HG02870 (cell line): ENCODE measurements around the gene ID3.

Experiments used
- ATAC-seq: cut with Tn5 transposase; IDR thresholded peaks from one replicate; pipeline ENCODE4 v1.9.1; 2021; ENCODE audit warnings: mild to moderate bottlenecking, moderate library complexity; ENCODE audit not compliant: unreplicated experiment

Gene ID3, protein sequence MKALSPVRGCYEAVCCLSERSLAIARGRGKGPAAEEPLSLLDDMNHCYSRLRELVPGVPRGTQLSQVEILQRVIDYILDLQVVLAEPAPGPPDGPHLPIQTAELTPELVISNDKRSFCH

DNA sequence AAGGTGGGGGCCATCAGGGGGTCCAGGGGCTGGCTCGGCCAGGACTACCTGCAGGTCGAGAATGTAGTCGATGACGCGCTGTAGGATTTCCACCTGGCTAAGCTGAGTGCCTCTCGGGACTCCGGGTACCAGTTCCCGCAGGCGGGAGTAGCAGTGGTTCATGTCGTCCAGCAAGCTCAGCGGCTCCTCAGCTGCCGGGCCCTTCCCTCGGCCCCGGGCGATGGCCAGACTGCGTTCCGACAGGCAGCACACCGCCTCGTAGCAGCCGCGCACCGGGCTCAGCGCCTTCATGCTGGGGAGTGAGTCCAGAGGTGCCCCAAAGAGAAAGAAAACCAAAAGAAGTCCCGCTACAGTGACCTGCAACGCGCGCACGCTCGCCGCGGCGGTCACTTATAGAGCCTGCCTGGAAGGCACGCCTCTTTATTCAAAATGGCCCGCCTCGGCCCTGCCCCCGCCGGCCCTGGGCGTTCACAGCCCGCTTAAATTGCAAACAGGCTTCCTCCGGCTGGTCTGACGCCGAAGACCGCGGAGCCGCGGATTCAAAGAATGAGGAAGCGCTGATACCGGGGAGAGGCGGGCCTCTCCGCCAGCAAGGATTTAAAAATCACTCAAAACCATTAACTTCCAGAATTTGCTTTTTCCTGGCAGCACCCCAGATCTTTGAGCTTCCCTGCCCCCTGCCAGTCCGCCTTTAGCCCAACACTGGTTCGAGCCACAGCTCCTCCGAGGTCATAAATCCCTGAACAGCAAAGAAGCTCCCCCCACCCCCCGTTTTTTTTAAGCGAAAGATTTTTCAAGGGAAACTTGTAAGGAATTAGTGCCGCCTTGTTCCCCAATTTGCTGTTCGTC is at the start of gene ID3:
TSS of gene ID3 (minus strand) at position 366 of the 849 bp plus-strand sequence. CDS start at position 291, 75 bp downstream.
- peak; percentile 64 for ATAC-seq

DNA sequence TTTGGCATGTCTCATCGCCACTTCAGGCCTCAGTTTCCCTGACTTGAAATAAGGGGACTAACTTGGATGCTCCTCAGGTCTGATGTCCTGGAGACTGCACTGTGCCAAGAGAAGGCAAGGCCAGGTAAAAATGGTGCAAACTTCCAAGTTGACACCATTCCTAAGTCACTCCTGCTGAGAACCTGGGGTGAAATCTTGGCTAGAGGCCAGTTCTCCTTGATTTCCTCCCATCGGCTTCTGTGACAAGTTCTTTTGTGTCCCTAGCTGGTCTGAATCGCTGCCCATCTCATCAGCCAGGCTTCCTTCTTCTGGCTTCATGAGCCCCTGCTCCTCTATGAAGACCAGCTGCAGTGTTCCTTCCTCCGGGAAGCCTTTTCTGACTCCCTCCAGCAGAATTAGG is 48.6 kb upstream of the ID3 start:
- ATAC-seq, result no peak

DNA sequence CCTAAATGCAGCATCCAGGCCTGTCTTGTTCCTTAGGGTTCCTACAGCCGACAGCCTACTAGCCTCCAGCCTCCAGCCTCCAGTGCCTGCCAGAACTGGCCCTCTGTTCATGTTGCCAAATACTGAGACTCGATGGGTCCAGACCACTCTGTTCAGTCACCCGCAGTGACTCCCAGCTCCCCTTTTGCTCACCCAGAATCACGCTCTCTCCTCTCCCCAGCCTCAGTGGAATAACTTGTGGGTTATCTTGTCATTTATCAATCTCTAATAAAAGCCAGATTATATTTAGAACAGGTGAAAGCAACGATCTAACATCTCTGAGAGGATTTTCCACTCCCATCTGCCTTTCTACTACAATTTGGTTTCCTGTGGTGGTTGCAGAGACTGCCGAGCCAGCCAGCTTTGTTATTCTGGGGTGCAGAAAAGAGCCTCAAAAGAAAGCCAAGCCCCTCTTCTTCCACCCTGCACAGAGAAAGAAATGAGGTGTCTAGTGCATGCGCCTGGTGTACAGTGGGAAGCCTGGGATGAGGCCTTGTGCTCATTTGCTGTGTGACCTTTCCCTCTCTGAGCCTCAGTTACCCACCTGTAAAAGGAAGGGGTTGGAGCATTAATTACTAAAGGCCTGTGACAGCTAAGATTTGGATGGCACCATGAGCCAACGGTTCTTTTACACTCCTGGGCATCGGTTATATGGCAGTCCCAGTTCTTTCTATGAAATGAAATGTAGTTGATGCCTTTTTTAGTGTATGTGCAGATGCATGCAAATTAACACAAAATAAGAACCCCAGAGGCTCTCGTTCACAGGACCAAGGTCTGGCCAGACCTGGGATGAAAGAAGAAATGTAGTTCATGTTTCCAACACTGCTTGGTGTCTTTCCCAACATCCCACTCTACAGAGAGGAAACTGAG is 42.9 kb upstream of the ID3 start:
- ATAC-seq, result no peak

DNA sequence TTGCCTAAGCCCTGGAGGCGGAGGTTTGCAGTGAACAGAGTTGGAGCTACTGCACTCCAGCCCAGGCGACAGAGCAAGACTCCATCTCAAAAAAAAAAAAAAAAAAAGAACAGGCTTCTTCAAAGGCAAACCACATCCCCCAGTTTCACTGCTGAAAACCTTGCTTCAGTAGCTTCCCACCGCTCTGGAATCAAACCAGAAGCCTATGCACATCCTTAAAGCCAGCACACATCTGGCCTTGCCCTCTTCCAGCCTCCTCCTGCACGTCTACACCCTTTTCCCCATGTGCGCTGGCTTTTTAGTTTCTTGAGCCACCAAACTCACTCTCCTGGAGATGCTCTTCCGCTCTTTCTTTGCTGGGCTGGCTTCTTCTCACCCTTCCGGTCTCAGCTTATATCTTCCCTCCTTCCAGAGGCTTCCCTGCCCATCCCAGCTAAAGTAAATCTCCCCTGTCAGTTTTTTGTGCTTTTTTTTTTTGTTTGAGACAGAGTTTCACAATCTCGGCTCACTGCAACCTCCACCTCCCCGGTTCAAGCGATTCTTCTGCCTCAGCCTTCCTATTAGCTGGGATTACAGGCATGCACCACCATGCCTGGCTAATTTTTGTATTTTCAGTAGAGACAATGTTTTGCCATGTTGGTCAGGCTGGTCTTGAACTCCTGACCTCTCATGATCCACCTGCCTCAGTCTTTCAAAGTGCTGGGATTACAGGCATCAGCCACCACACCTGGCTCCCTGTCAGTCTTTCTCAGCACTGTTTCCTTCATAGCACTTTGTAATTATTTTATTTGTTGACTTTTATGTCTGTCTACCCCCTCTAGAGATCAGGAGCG is 42.0 kb upstream of the ID3 start:
- no peak for ATAC-seq

DNA sequence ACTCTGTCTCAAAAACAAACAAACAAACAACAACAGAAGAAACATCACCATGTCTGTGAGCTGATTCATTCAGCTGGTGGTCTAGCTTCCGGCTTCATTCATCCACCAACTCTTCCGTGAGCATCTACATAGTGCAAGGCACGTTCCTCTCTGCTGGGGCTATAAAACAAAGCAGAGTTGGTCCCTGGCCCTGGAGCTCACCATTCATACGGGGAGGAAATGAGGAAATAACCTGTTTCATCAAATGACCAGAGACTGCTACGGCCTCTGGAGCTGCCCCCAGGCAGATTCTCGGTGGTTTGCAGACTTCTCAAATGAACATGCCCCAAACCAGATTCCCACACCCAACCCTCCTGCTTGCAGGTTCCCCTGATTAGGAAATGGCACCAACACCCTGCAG is 41.0 kb upstream of the ID3 start:
- no peak for ATAC-seq

DNA sequence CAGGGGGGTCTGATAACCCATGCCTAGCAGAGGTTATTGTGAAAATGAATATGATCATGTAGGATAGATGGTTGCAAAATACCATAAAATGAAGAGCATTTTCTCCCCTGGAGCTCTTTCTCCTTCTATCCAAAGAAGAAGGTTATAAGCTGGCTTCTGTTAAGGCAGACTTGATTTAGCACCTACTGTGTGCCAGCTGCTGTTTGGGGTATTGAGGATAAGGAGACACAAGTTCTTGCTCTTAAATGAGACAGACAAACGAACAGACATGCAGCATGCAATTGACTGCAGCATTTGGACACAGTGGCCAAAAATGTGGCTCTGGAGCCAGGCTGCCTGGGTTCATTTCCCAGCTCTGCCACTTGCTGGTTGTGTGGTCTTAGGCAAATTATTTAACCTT is 39.8 kb upstream of the ID3 start:
- no peak for ATAC-seq

DNA sequence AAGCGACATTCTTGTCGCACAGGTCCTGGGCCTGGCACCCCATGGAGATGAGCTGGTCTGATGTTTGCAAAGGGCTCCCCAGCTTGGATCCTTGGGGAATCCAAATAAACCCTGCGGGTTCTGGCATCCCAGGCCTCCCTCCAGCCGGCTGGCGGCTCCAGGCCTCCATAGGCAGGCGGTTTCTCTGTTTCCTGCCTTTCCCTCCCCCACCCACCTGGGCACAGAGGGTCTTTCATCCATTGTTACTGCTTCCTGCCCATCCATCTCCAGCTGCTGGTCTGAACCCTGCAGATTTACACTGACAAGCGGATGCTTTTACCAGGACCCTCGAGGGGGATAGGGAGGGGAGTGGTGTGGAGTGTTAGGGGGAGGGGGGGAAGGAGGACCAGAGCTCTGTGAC is 39.1 kb upstream of the ID3 start:
- no peak for ATAC-seq

DNA sequence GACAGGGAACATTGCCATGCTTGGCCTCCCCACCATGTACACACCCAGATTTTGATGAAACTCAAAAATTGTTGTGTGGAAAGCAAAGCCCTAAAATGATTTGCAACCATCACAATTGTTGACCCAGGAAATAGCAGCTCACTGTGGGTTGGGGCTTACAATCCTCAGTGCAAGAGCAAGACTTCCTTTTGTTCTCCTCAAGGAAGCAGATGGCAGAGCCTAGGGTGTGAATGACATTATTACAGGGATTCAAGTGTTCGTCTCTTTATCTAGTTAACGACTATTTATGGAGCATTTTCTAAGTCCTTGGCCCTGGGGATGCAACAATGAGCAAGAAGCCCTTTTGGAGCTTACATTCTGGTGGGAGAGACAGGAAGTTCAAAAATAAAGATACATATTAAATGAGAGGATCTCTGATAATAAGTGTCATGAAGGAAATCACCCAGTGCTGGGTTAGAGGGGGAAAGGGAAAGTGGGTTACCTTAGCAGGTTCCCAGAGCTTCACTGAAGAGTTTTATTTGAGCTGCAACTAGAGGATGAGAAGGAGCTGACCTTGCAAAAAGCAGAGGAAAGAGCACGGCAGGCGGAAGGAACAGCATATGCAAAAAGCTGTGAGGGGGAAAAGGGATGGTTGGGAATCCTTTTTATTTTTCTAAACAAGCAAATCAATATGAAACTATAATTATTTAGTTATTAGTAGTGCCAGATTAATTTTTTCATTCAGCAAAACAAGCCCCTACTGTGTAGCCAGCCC is 38.5 kb upstream of the ID3 start:
- ATAC-seq, result no peak

DNA sequence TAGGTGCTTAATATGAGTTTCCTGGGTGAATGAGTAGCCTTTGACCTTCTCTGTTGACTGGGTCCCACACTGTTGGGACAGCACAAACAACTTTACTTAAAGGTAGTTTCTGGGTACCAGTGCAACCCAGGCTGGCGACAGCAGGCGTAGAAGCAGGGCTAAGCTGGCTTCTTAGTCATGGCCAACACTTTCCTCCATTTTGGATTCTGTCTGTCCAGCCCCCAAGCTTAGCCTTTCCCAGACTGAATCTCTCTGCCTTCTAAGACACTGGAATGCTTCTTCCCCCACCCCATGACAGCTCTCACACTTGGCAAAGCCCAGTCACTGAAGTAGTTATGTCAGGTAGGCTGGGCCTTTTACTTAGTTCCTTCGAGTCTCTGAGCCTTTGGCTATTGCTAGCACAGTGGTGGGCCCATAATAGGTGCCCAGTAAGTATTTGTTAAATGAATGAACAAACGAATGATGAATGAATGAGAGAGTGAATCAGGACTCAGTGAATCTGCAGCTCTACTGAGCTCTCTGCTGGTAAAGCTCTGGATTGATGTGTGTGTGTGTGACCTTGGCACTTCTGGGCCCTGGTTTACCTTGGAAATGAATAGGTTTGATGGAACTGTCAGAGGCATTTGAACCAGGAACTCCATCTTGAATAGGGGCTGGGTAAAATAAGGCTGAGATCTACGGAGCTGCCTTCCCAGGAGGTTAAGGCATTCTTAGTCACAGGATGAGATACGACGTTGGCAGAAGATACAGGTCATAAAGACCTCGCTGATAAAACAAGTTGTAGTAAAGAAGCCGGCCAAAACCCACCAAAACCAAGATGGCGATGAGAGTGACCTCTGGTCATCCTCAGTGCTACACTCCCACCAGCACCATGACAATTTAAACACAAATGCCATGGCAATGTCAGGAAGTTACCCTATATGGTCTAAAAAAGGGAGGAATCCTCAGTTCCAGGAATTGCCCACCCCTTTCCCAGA is 37.4 kb upstream of the ID3 start:
- no peak for ATAC-seq

DNA sequence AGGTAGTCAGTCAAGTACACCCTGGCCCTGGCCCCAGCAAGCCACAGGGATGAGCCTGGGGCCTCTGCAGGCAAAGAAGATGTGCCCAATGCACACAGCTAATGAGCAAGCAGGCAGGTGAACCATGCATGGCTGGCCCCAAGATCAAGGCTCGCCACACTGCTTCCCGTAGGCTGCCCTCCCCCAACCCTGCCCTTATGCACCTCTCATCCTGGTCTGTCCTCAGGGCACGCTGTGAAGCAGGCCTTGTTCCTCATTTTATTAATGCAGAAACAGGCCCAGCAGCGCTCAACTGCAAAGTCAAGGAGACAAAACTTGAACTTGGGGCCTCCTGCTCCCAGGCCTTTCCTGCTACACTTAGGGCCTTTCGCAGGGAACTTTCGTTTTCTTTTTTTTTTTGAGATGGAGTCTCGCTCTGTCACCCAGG is 35.6 kb upstream of the ID3 start:
- no peak for ATAC-seq

DNA sequence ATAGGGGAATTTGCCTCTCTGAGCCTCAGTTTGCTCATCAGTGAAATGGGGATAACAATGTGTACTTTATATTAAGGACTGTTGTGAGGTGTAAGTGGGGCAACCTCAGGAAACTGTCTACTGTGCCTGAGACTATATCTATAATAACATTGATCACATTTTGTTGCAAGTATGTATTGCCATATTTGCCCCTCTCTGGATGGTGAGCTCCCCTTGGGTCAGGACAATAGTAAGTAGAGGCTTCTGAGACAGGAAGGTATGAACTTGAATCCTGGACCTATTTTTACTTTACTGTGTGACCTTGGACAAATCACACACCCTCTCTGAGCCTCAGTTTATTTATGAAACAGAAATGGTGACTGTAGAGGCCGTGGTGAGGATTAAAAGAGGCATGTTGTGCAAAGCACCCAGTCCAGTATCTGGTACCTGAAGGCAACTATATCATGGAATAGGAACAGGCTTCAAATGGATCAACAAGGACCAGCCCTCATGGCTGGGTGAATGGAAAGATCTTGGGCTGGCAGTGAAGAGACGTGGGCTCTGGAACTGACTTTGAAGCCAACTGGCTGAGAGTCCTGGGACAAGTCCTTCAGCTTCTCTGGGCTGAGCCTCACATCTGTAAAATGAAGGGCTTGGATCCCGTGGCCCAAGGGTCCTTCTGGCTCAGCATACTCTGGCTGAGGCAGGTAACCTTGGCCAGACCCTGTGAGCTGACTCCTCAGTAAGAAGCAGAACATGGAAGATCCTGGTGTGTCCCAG is 35.0 kb upstream of the ID3 start:
- no peak for ATAC-seq

DNA sequence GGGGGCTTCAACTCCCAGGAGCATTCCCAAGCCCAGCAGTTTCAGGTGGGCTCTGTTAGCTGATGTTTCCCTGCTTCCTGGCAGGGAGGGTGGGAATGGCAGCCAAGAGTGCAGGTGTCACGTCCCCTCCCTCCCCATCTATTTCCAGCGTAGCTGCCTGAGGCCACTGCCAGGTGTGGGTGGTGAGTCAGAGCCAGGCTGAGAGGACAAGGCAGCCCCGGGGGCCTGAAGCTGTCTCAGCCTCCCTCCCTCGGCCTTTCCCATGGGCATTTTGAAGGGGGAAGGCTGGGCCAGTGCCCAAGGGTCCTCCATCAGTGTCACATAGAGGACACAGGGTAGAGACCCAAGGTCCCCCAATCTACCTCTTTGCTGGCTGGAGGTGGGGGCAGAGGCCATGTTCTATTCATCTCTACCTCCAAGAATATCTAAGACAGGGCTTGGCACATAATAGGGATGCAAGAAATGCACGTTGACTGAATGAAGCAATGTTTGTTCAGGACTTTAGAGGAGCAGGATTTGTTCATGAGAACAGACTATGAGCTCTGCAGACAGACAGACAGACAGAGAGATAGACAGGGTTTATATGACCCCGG is 34.4 kb upstream of the ID3 start:
- ATAC-seq, result no peak

DNA sequence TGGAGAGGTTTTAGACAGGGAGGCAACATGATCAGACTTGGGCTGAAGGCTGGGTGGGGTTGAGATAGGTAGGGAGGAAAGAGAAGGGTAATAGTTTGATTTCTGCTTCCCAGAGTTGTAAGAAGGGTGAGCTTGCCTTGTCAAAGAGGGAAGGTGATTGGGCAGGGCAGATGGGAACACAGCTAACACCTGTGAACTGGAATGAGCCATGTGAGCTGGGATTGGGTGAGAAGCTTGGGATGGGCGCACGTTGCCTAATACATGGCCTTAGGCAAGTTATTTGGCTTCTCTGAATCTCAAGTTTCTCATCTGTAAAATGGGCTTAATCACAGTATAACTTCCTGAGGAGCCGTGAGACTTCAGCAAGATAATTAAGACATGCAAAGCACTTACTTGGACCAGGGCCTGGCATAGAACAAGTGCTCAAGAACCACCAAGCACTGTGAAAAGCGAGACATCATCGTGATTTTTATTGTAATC is 33.8 kb upstream of the ID3 start:
- ATAC-seq, result no peak

DNA sequence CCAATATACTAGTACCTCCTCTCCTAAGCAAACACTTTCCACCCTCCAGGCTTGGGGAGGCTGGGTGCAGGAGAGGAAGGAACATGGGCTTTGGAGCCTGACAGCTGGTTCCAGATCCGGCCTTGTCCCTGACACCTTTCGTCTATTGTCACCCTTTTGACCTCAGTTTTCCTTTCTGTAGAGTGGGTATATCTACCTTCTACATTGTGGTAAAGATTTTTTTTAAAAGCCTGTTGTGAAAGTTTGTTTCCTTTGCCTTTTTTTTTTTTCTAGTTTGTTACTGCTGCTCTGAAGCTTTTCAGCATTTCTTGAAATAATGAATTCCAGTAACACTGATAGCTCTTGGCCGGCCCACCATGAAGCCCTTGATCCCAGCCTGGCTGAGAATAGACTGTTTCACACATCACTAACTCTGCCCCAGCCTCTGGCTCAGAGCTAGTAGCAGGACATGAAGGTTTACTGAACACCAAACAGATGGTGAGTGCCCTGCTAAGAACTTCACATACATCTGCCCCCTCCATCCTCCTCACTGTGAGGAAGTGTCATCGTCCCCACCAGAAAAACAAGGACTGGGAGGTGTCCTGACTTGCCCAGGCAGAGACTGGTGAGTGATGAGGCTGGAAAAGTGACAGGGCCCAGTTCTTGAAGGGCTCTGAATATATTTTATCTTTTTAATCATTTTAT is 33.0 kb upstream of the ID3 start:
- ATAC-seq, result no peak

DNA sequence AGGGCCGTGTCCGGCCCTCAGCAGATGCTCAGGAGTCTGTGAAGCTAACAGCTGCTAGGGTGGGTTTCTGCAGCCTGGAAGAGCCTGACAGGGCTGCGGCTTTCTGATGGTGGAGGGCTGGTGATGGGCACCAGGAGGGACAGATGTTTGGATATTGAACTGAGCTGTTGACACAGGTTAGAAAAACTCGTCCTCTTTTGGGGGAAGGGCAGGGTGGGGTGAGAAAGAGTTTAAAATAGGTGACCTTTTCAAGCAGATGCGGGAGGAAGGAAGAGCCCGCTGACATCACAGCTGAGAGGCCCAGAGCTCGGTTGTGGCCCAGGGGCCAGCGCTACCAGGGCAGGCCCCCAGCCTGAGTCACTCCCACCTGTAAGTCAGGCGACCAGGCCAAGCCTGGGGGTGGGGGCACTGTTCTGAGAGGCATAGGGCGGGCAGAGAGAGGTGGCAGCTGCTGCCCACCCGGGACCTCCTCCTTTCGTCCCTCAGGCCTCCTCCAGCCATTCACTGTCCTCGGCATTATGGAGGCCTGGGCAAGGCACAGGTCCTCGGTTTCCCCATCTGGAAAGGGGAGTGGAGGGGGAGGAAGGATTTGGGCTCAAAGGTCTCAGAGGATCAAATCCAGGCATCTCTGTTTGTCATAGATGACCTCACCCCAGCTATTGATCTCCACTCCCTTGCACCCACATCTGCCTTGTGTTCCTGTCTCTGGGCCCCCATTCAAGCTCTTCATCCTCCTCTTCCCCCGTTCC is 32.3 kb upstream of the ID3 start:
- ATAC-seq, result no peak

DNA sequence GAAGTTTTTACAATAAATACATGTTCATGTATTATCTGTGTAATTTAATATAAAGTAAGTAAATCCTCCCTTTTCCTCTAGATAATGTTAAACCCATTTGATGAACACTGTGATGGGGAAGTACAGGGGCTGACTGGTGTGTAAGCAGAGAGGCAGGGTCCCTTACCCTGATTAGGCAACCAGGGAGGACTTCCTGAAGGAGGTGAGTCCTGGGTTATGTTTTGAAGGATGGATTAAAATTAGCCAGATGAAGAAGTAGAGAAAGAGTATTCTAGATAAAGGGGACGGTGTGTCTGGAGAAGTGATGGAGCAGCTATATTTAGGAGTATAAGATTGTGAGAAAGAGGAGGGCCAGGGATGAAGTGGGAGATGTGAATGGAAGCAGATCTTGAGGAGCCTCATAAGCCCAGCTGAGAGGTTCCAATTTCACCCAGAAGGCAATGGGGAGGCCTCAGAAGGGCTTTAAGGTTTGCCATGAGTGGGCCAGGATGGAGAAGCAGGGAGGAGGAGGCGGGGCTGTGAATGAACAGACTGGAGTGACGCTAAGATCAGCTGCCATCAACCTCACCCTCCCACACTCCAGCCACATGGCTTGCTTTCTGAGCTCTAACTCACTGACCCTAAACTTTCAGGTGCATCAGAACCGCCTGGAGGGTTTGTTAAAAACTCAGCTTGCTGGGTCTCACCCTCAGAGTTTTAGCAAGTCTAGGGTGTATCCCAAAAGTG is 30.9 kb upstream of the ID3 start:
- no peak for ATAC-seq
